Esophagus muscularis mucosa (tissue), 4 donors: ENCODE results near the gene HAGHL. TPM values are rescaled to one million over a fixed set of nuclear protein-coding genes. Genes with fewer than 3 reads are reported as not detected.

Experiments used
- DNase-seq: peaks from one replicate; pipeline ENCODE4 v3.0.0-alpha.2; 2017; ENCODE audit errors: extremely low spot score
- H3K27ac ChIP-seq, 4 donors: fragments of 200-600 bp; sonication (generic); replicated peaks in 1 of 4; 1 replicate in 3 of 4; 2 replicates in 1 of 4; pipeline ENCODE4 v1.5.1; 2016 to 2019; ENCODE audit warnings: mild to moderate bottlenecking in 1 of 4
- H3K27me3 ChIP-seq, 4 donors: fragments of 200-600 bp; sonication (generic); one replicate each; pipeline versions ENCODE4 v1.5.1 to v1.6.0; 2016 to 2019
- H3K36me3 ChIP-seq, 4 donors: fragments of 200-600 bp; sonication (generic); one replicate each; pipeline ENCODE4 v1.5.1; 2016 to 2019
- H3K4me1 ChIP-seq, 4 donors: fragments of 200-600 bp; sonication (generic); one replicate each; pipeline ENCODE4 v1.5.1; 2016 to 2019
- H3K4me3 ChIP-seq, 4 donors: fragments of 200-600 bp; sonication (generic); 1 replicate in 2 of 4; 2 replicates in 2 of 4; pipeline ENCODE4 v1.5.1; 2016 to 2019; ENCODE audit warnings: mild to moderate bottlenecking in 4 of 4, moderate library complexity in 1 of 4
- H3K9me3 ChIP-seq, 4 donors: fragments of 200-600 bp; sonication (generic); 1 replicate in 3 of 4; 2 replicates in 1 of 4; pipeline ENCODE4 v1.5.1; 2016 to 2019
- CTCF ChIP-seq, 3 experiments: fragments of 200-600 bp in 2 of 3; fragments of 450-650 bp in 1 of 3; sonication (generic) in 2 of 3; IDR thresholded peaks; one replicate each; pipeline ENCODE4 v1.5.1; 2017 to 2019; ENCODE audit warnings: antibody characterized with exemption in 3 of 3, mild to moderate bottlenecking in 2 of 3, moderate library complexity in 1 of 3
- EP300 ChIP-seq: sonication (generic); formaldehyde crosslinking; IDR thresholded peaks from one replicate; pipeline ENCODE4 v1.6.1; 2017; ENCODE audit warnings: antibody characterized with exemption
- POLR2A ChIP-seq: fragments of 450-650 bp; IDR thresholded peaks from one replicate; pipeline ENCODE4 v1.6.1; 2017; ENCODE audit warnings: antibody characterized with exemption, moderate library complexity, mild to moderate bottlenecking, low read depth
- POLR2AphosphoS5 ChIP-seq, 2 donors: sonication (generic); formaldehyde crosslinking; IDR thresholded peaks; one replicate each; pipeline ENCODE4 v1.6.1; 2017; ENCODE audit warnings: antibody characterized with exemption in 2 of 2
- WGBS: methylation state at CpG from one replicate; pipeline ENCODE4 v1.1.5; 2018; 5-methylcytosine and 5-hydroxymethylcytosine counted together
- intact Hi-C: fragments of 100-400 bp; cut with DNase I; formaldehyde crosslinking; loops from one replicate; pipeline ENCODE4 v1.15.1; 2023
- total RNA-seq, 4 donors: library from RNA; depleted of rRNA; stranded (reverse); fragments of >200 nt; gene quantifications; one replicate each; pipeline versions ENCODE4 v1.1.0 to v1.2.1, GENCODE V29; 2016

HAGHL gene
- total RNA-seq, 4 donors from 2014 or later, result 1.7 to 5.6 (median 4.5) TPM

GRCh38 chr16:692356-693108 lies 34.4 kb upstream of the HAGHL start:
- Histone ChIP-seq H3K27me3 (peaks cover 9 to 54% (median 39%) of the 10 kb centered on the region in 4 donors), H3K9me3 (no peaks in the 10 kb centered on the region), H3K4me1 (peaks cover 34 to 64% (median 49%) of the 10 kb centered on the region in 4 donors), H3K36me3 (peaks cover 0 to 6% (median 3%) of the 10 kb centered on the region in 4 donors), H3K27ac (no peak overlapping the region), H3K4me3 (no peak overlapping the region)
- WGBS, result 67% methylated on average over 10 of the region's 10 CpGs
- DNase-seq, result no peak
- no peak for TF ChIP-seq POLR2A
- no peak for TF ChIP-seq POLR2AphosphoS5 (IDR thresholded peaks at IDR 0.05)
- no peak for TF ChIP-seq CTCF (IDR thresholded peaks at IDR 0.05)
- no peak for TF ChIP-seq EP300
- intact Hi-C loops, result no loop called here

GRCh38 chr16:693364-693763 lies 33.5 kb upstream of the HAGHL start:
- no peak for TF ChIP-seq CTCF (IDR thresholded peaks at IDR 0.05)
- TF ChIP-seq POLR2A, result no peak
- no peak for TF ChIP-seq EP300
- TF ChIP-seq POLR2AphosphoS5 (IDR thresholded peaks at IDR 0.05), result no peak
- peaks cover 32 to 55% (median 46%) of the 10 kb centered on the region in 4 donors for H3K4me1 ChIP-seq
- intact Hi-C loops, result no loop called here
- no peak for DNase-seq
- no CpG with 5 or more reads among the region's 22 CpGs for WGBS
- H3K27ac ChIP-seq, result no peak overlapping the region
- peaks cover 9 to 63% (median 39%) of the 10 kb centered on the region in 4 donors for H3K27me3 ChIP-seq
- H3K4me3 ChIP-seq, result no peak overlapping the region
- no peaks in the 10 kb centered on the region for H3K36me3 ChIP-seq
- no peaks in the 10 kb centered on the region for H3K9me3 ChIP-seq

- Histone ChIP-seq H3K27ac (no peak overlapping the region), H3K36me3 (no peaks in the 10 kb centered on the region), H3K9me3 (no peaks in the 10 kb centered on the region), H3K27me3 (peaks cover 9 to 67% (median 39%) of the 10 kb centered on the region in 4 donors), H3K4me3 (peak overlapping the region in 1 of 4 donors; percentile 45), H3K4me1 (peaks cover 28 to 51% (median 42%) of the 10 kb centered on the region in 4 donors)
- no peak for DNase-seq
- TF ChIP-seq CTCF (IDR thresholded peaks at IDR 0.05) (no peak), EP300 (no peak), POLR2AphosphoS5 (IDR thresholded peaks at IDR 0.05) (no peak), POLR2A (no peak)
- intact Hi-C loops, result no loop called here
- WGBS, result no CpG with 5 or more reads among the region's 37 CpGs
These were observed 33.1 kb upstream of the HAGHL start for GRCh38 chr16:693766-694165.

GRCh38 chr16:694187-694862 lies 32.6 kb upstream of the HAGHL start:
- intact Hi-C loops, result no loop called here
- Histone ChIP-seq H3K27ac (no peak overlapping the region), H3K9me3 (no peaks in the 10 kb centered on the region), H3K27me3 (peaks cover 9 to 72% (median 39%) of the 10 kb centered on the region in 4 donors), H3K4me1 (peaks cover 22 to 46% (median 37%) of the 10 kb centered on the region in 4 donors), H3K4me3 (peak overlapping the region in 1 of 4 donors; percentile 45), H3K36me3 (no peaks in the 10 kb centered on the region)
- WGBS, result 4% methylated on average over 19 of the region's 64 CpGs
- no peak for DNase-seq
- no peak for TF ChIP-seq POLR2AphosphoS5 (IDR thresholded peaks at IDR 0.05)
- TF ChIP-seq EP300, result no peak
- TF ChIP-seq CTCF (IDR thresholded peaks at IDR 0.05), result no peak
- TF ChIP-seq POLR2A, result no peak
